Activated B cell treated with CpG ODN at 0.5 μM for 24 hours (primary cell): ENCODE results near the gene EXOSC2. TPM values are rescaled to one million over a fixed set of nuclear protein-coding genes. Genes with fewer than 3 reads are reported as not detected.
A peak's percentile ranks its signal among the peaks of the same experiment; 100 is the strongest.

ENCODE experiments used
- ATAC-seq: fragments of 200-7000 bp; cut with Tn5 transposase; one replicate; pipeline ENCODE4 v1.10.0; 2021; ENCODE audit warnings: low read depth, mild to moderate bottlenecking, moderate library complexity
- CTCF ChIA-PET: fragments of 350-600 bp; sonication (Branson Sonifier 250); formaldehyde crosslinking; loops from one replicate; lab custom pipeline; 2021; ENCODE audit warnings: antibody characterized with exemption; lab: Charles Lee
- POLR2A ChIA-PET: fragments of 350-600 bp; sonication (Branson Sonifier 250); formaldehyde crosslinking; loops from one replicate; lab custom pipeline; 2021; ENCODE audit warnings: antibody characterized with exemption; lab: Charles Lee
- DNase-seq: peaks from one replicate; pipeline ENCODE4 v3.0.0; 2022
- H3K27ac Mint-ChIP-seq: one replicate; pipeline ENCODE4 v1.8.0; 2020; ENCODE audit warnings: mixed read lengths
- H3K27me3 Mint-ChIP-seq: one replicate; pipeline ENCODE4 v1.8.0; 2021; ENCODE audit warnings: mixed read lengths
- H3K36me3 Mint-ChIP-seq: one replicate; pipeline ENCODE4 v1.8.0; 2021; ENCODE audit warnings: low read depth, mixed read lengths
- H3K4me1 Mint-ChIP-seq: one replicate; pipeline ENCODE4 v1.8.0; 2021; ENCODE audit warnings: mixed read lengths
- H3K4me3 Mint-ChIP-seq: one replicate; pipeline ENCODE4 v1.8.0; 2020; ENCODE audit warnings: mild to moderate bottlenecking, mixed read lengths
- H3K9me3 Mint-ChIP-seq: one replicate; pipeline ENCODE4 v1.8.0; 2020; ENCODE audit warnings: mixed read lengths
- CTCF ChIP-seq: fragments of 200-600 bp; IDR thresholded peaks from one replicate; pipeline ENCODE4 v1.8.0; 2022; ENCODE audit warnings: antibody characterized with exemption, mild to moderate bottlenecking
- intact Hi-C: fragments of 100-400 bp; cut with micrococcal nuclease; formaldehyde crosslinking; loops from one replicate; pipeline ENCODE4 v1.15.1; 2024
- total RNA-seq: library from RNA; stranded (reverse); gene quantifications from 2 replicates; pipeline ENCODE4 v1.2.3, GENCODE V29; 2022

The EXOSC2 gene
- total RNA-seq, 1 donor from 2014 or later = 54.8 TPM

- H3K4me3 Mint-ChIP-seq = no peak overlapping the region
- peaks cover 89% of the 10 kb centered on the region for H3K36me3 Mint-ChIP-seq
- intact Hi-C loops = no loop called here
These were observed 7.8 kb downstream of the EXOSC2 start for GRCh38 chr9:130701059-130702022.

GRCh38 chr9:130703501-130703900, 9.9 kb downstream of the EXOSC2 start:
- peaks cover 10% of the 10 kb centered on the region for H3K4me1 Mint-ChIP-seq
- DNase-seq = no peak
- no peak for TF ChIP-seq CTCF
- CTCF ChIA-PET = interaction anchor here (1.0 kb wide), 1 partner anchor 166 kb away, joined by 3 read pairs; no protein-coding TSS in a partner anchor
- no peak overlapping the region for H3K4me3 Mint-ChIP-seq
- intact Hi-C loops = no loop called here
- H3K27ac Mint-ChIP-seq = no peak overlapping the region
- no peaks in the 10 kb centered on the region for H3K27me3 Mint-ChIP-seq
- H3K9me3 Mint-ChIP-seq = no peaks in the 10 kb centered on the region
- ATAC-seq = no peak
- POLR2A ChIA-PET = no interaction called here
- H3K36me3 Mint-ChIP-seq = peaks cover 70% of the 10 kb centered on the region

More at GRCh38 chr9:130701059-130702022, 7.8 kb downstream of the EXOSC2 start:
- CTCF ChIA-PET = interaction anchor here (0.6 to 2.7 kb wide), 22 partner anchors 8 to 345 kb away, joined by 3 to 15 read pairs (median 4); partner anchors contain the start of gene EXOSC2
- no peak overlapping the region for H3K27ac Mint-ChIP-seq
- ATAC-seq = peak; percentile 84
- POLR2A ChIA-PET = interaction anchor here (0.6 kb wide), 1 partner anchor 9 kb away, joined by 6 read pairs; no protein-coding TSS in a partner anchor
- H3K27me3 Mint-ChIP-seq = no peaks in the 10 kb centered on the region
- TF ChIP-seq CTCF = no peak
- peaks cover 19% of the 10 kb centered on the region for H3K4me1 Mint-ChIP-seq
- no peaks in the 10 kb centered on the region for H3K9me3 Mint-ChIP-seq
- peak; percentile 51 for DNase-seq

- POLR2A ChIA-PET = interaction anchor here (0.6 to 1.3 kb wide), 4 partner anchors 12 to 101 kb away, joined by 3 to 9 read pairs (median 4); partner anchors contain the start of gene EXOSC2
- Mint-ChIP-seq H3K36me3 (peaks cover 38% of the 10 kb centered on the region), H3K27ac (no peak overlapping the region), H3K4me3 (no peak overlapping the region), H3K4me1 (peaks cover 2% of the 10 kb centered on the region), H3K27me3 (no peaks in the 10 kb centered on the region), H3K9me3 (no peaks in the 10 kb centered on the region)
- TF ChIP-seq CTCF = peak; percentile 27
- CTCF ChIA-PET = interaction anchor here (0.7 to 4.0 kb wide), 15 partner anchors 12 to 340 kb away, joined by 3 to 17 read pairs (median 3); partner anchors contain the start of gene EXOSC2
- ATAC-seq (peak; percentile 18), DNase-seq (no peak)
- intact Hi-C loops = loop anchor here (1.0 to 2.0 kb wide), 5 partner anchors 63 to 339 kb away; no protein-coding TSS in a partner anchor
These were observed 13.8 kb downstream of the EXOSC2 start for GRCh38 chr9:130707225-130707976.

GRCh38 chr9:130710822-130711352, 17.3 kb downstream of the EXOSC2 start:
- H3K4me3 Mint-ChIP-seq = no peak overlapping the region

More at GRCh38 chr9:130710822-130711352, 17.3 kb downstream of the EXOSC2 start:
- Mint-ChIP-seq H3K9me3 (no peaks in the 10 kb centered on the region), H3K27ac (no peak overlapping the region), H3K36me3 (peaks cover 9% of the 10 kb centered on the region), H3K27me3 (no peaks in the 10 kb centered on the region), H3K4me1 (peaks cover 29% of the 10 kb centered on the region)
- ChIA-PET POLR2A (interaction anchor here (1.0 kb wide), 1 partner anchor 15 kb away, joined by 6 read pairs; no protein-coding TSS in a partner anchor), CTCF (interaction anchor here (1.0 to 1.1 kb wide), 2 partner anchors 10 to 335 kb away, joined by 3 to 5 read pairs; no protein-coding TSS in a partner anchor)
- no peak for TF ChIP-seq CTCF
- no peak for DNase-seq
- intact Hi-C loops = no loop called here
- no peak for ATAC-seq
